ENCODE measurements around the gene PRF1.

The PRF1 gene

GRCh38 chr10:70605161-70605560, 2.6 kb upstream of the PRF1 start:
- TF ChIP-seq REST (IDR thresholded peaks at IDR 0.05; ENCODE audit: insufficient read depth in 1 of 2, low read depth in 2 of 2, low read length in 2 of 2) (no peak), TAF1 (IDR thresholded peaks at IDR 0.05; ENCODE audit: borderline replicate concordance, insufficient read depth, low read length) (no peak), POLR2AphosphoS5 (IDR thresholded peaks at IDR 0.05; ENCODE audit: low read depth, low read length) (no peak), SIN3A (IDR thresholded peaks at IDR 0.05; ENCODE audit: borderline replicate concordance, insufficient read depth, low read length) (no peak), FOXP2 (optimal IDR thresholded peaks at IDR 0.05; ENCODE audit: borderline replicate concordance, extremely low read depth, extremely low read length, insufficient read depth) (no peak)

GRCh38 chr10:70604106-70604505, 1.6 kb upstream of the PRF1 start:
- TF ChIP-seq REST (IDR thresholded peaks at IDR 0.05; ENCODE audit: insufficient read depth in 1 of 2, low read depth in 2 of 2, low read length in 2 of 2) (no peak), FOXP2 (optimal IDR thresholded peaks at IDR 0.05; ENCODE audit: borderline replicate concordance, extremely low read depth, extremely low read length, insufficient read depth) (no peak), TAF1 (IDR thresholded peaks at IDR 0.05; ENCODE audit: borderline replicate concordance, insufficient read depth, low read length) (no peak), POLR2AphosphoS5 (IDR thresholded peaks at IDR 0.05; ENCODE audit: low read depth, low read length) (no peak), SIN3A (IDR thresholded peaks at IDR 0.05; ENCODE audit: borderline replicate concordance, insufficient read depth, low read length) (no peak)

- no peak for TF ChIP-seq REST (IDR thresholded peaks at IDR 0.05; ENCODE audit: insufficient read depth in 1 of 2, low read depth in 2 of 2, low read length in 2 of 2)
- TF ChIP-seq TAF1 (IDR thresholded peaks at IDR 0.05; ENCODE audit: borderline replicate concordance, insufficient read depth, low read length): no peak
- TF ChIP-seq SIN3A (IDR thresholded peaks at IDR 0.05; ENCODE audit: borderline replicate concordance, insufficient read depth, low read length): no peak
These were observed 884 bp upstream of the PRF1 start for GRCh38 chr10:70603449-70603801.

GRCh38 chr10:70601746-70602145, 795 bp downstream of the PRF1 start:
- TF ChIP-seq SIN3A (IDR thresholded peaks at IDR 0.05; ENCODE audit: borderline replicate concordance, insufficient read depth, low read length): no peak
- TF ChIP-seq FOXP2 (optimal IDR thresholded peaks at IDR 0.05; ENCODE audit: borderline replicate concordance, extremely low read depth, extremely low read length, insufficient read depth): no peak
- TF ChIP-seq REST (IDR thresholded peaks at IDR 0.05; ENCODE audit: insufficient read depth in 1 of 2, low read depth in 2 of 2, low read length in 2 of 2): no peak
- no peak for TF ChIP-seq POLR2AphosphoS5 (IDR thresholded peaks at IDR 0.05; ENCODE audit: low read depth, low read length)
- TF ChIP-seq TAF1 (IDR thresholded peaks at IDR 0.05; ENCODE audit: borderline replicate concordance, insufficient read depth, low read length): no peak

All from PFSK-1 (cell line).